Limb (tissue), 2 donors: Measurements from ENCODE around the gene EIF2B4.
A peak's percentile ranks its signal among the peaks of the same experiment; 100 is the strongest.
"Not testable (repeated sequence)": the region's sequence is repeated elsewhere in the genome, so short reads cannot be mapped to it uniquely, and the experiment has no call there.

Source experiments
- DNase-seq, 2 donors: peaks; one replicate each; pipeline ENCODE4 v3.0.0-alpha.2; 2016; ENCODE audit errors: extremely low spot score in 2 of 2

EIF2B4 gene

GRCh38 chr2:27378096-27378808 is 8.1 kb upstream of the EIF2B4 start:
- DNase-seq = no peak

- DNase-seq = no peak
These were observed 7.5 kb upstream of the EIF2B4 start for GRCh38 chr2:27377618-27378095.

- DNase-seq = no peak
These were observed 6.9 kb upstream of the EIF2B4 start for GRCh38 chr2:27376866-27377617.

GRCh38 chr2:27376151-27376865 is 6.2 kb upstream of the EIF2B4 start:
- no peak for DNase-seq

GRCh38 chr2:27375513-27376099 is 5.5 kb upstream of the EIF2B4 start:
- DNase-seq = no peak

- no peak for DNase-seq
These were observed 3.4 kb upstream of the EIF2B4 start for GRCh38 chr2:27373567-27373966.

- no peak for DNase-seq
These were observed 2.8 kb upstream of the EIF2B4 start for GRCh38 chr2:27372937-27373336.

- no peak for DNase-seq
These were observed 880 bp upstream of the EIF2B4 start for GRCh38 chr2:27370816-27371620.

GRCh38 chr2:27369471-27370025 is 590 bp downstream of the EIF2B4 start:
- DNase-seq = peak in 1 of 2 donors; percentile 28

GRCh38 chr2:27363933-27364332 is 6.2 kb downstream of the EIF2B4 start:
- no peak for DNase-seq

- DNase-seq = no peak
These were observed 7.3 kb downstream of the EIF2B4 start for GRCh38 chr2:27362678-27363420.

- peak; percentile 95 to 96 for DNase-seq
These were observed 13.6 kb downstream of the EIF2B4 start, which contains the start of gene GTF3C2 for GRCh38 chr2:27356382-27357181. Gene GTF3C2 (minus strand): TSS chr2:27356764. CDS start chr2:27343554, 13,210 bp downstream.

- DNase-seq = no peak
These were observed 14.1 kb downstream of the EIF2B4 start for GRCh38 chr2:27356056-27356381.

GRCh38 chr2:27354597-27354927 is 15.6 kb downstream of the EIF2B4 start:
- DNase-seq = no peak

GRCh38 chr2:27353762-27354596 is 16.2 kb downstream of the EIF2B4 start:
- no peak for DNase-seq

GRCh38 chr2:27353386-27353761 is 16.8 kb downstream of the EIF2B4 start:
- DNase-seq = not testable (repeated sequence)

- DNase-seq = no peak
These were observed 18.1 kb downstream of the EIF2B4 start for GRCh38 chr2:27351802-27352598.
